Astrocyte of the spinal cord (primary cell): ENCODE measurements around the gene SUPT3H.
"Not testable (repeated sequence)": the region's sequence is repeated elsewhere in the genome, so short reads cannot be mapped to it uniquely, and the experiment has no call there.

ENCODE experiments used
- DNase-seq: peaks from one replicate; pipeline ENCODE4 v3.0.0; 2011; ENCODE audit warnings: low read depth, low spot score
- H3K4me3 ChIP-seq: 2 replicates; pipeline ENCODE4 v1.5.1; 2011; ENCODE audit warnings: low read depth, mild to moderate bottlenecking, low read length, moderate library complexity
- in situ Hi-C: cut with HindIII; loops from 2 replicates; pipeline ENCODE4 v1.10.0; 2017; ENCODE audit warnings: low sequenced_read_pairs
- TF ChIP-seq, protein P1 (sequence below): IDR thresholded peaks from 2 replicates; pipeline ENCODE4 v1.5.1; 2012; ENCODE audit warnings: low read depth, mild to moderate bottlenecking, low read length, inconsistent platforms

Gene SUPT3H

GRCh38 chr6:45069091-45069490, 308.6 kb downstream of the SUPT3H start:
- no peak for DNase-seq
- in situ Hi-C loops = no loop called here
- no peak overlapping the region for H3K4me3 ChIP-seq
- TF ChIP-seq, protein P1, sequence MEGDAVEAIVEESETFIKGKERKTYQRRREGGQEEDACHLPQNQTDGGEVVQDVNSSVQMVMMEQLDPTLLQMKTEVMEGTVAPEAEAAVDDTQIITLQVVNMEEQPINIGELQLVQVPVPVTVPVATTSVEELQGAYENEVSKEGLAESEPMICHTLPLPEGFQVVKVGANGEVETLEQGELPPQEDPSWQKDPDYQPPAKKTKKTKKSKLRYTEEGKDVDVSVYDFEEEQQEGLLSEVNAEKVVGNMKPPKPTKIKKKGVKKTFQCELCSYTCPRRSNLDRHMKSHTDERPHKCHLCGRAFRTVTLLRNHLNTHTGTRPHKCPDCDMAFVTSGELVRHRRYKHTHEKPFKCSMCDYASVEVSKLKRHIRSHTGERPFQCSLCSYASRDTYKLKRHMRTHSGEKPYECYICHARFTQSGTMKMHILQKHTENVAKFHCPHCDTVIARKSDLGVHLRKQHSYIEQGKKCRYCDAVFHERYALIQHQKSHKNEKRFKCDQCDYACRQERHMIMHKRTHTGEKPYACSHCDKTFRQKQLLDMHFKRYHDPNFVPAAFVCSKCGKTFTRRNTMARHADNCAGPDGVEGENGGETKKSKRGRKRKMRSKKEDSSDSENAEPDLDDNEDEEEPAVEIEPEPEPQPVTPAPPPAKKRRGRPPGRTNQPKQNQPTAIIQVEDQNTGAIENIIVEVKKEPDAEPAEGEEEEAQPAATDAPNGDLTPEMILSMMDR = no peak

DNA sequence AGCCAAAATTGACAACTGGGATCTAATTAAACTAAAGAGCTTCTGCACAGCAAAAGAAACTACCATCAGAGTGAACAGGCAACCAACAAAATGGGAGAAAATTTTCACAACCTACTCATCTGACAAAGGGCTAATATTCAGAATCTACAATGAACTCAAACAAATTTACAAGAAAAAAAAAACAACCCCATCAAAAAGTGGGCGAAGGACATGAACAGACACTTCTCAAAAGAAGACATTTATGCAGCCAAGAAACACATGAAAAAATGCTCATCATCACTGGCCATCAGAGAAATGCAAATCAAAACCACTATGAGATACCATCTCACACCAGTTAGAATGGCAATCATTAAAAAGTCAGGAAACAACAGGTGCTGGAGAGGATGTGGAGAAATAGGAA, 310.3 kb downstream of the SUPT3H start:
- H3K4me3 ChIP-seq, in situ Hi-C loops, DNase-seq: not testable (repeated sequence)

DNA sequence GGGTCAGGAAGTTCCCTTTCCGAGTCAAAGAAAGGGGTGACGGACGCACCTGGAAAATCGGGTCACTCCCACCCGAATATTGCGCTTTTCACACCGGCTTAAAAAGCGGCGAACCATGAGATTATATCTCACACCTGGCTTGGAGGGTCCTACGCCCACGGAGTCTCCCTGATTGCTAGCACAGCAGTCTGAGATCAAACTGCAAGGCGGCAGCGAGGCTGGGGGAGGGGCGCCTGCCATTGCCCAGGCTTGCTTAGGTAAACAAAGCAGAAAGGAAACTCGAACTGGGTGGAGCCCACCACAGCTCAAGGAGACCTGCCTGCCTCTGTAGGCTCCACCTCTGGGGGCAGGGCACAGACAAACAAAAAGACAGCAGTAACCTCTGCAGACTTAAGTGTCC, 315.1 kb downstream of the SUPT3H start:
- DNase-seq, in situ Hi-C loops: not testable (repeated sequence)

GRCh38 chr6:45057711-45058110, 320.0 kb downstream of the SUPT3H start:
- TF ChIP-seq, protein P1 = no peak
- DNase-seq = no peak
- in situ Hi-C loops = no loop called here
- no peak overlapping the region for H3K4me3 ChIP-seq

More for the DNA sequence above, 315.1 kb downstream of the SUPT3H start:
- not testable (repeated sequence) for H3K4me3 ChIP-seq

DNA sequence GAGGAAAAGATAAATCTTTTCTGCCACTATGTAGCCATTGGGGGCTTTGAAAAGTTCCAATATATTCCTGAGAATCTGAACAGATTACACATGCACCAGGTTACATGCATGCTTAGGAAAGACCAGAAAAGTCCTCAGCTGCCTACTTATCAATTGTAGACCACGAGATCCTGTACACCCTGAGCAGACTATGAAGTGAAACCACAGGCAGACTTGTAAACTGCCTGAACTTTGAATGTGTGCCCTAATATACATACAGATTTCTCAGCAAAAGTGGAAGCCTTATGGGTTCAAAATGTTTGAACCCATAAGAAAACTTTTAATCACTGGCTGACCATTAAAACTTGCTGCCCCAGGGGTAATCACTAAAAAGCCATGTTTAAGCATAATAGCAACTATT, 323.1 kb downstream of the SUPT3H start:
- H3K4me3 ChIP-seq = no peak overlapping the region
- TF ChIP-seq, protein P1 = no peak
- in situ Hi-C loops = no loop called here
- peak; percentile 52 for DNase-seq

GRCh38 chr6:45052325-45052724, 325.4 kb downstream of the SUPT3H start:
- no peak for DNase-seq
- in situ Hi-C loops = no loop called here
- H3K4me3 ChIP-seq = no peak overlapping the region
- TF ChIP-seq, protein P1 = no peak

GRCh38 chr6:45049188-45049843, 328.4 kb downstream of the SUPT3H start:
- TF ChIP-seq, protein P1 = no peak
- no peak overlapping the region for H3K4me3 ChIP-seq
- in situ Hi-C loops = no loop called here
- DNase-seq = no peak

DNA sequence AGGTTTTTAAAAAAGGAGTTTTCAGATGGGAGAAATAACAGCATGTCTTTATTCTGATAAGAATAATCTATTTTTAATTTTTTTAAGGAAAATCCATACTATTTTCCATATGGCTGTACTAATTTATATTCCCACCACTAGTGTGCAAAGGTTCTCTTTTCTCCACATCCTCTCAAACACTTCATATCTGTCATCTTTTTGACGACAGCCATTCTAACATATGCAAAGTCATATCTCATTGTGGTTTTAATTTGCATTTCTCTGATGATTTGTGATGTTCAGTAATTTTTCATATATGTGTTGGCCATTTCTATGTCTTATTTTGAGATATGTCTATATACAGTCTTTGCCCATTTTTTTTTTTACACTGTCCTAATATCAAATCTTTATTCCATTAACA, 330.2 kb downstream of the SUPT3H start:
- H3K4me3 ChIP-seq = no peak overlapping the region
- TF ChIP-seq, protein P1 = no peak
- in situ Hi-C loops = no loop called here
- no peak for DNase-seq
